ENCODE measurements around the gene DBNL. TPM values are rescaled to one million over a fixed set of nuclear protein-coding genes. Genes with fewer than 3 reads are reported as not detected.

DBNL gene
- polyA plus RNA-seq, 1 donor from 2014 or later: 384 TPM

- Mint-ChIP-seq H3K27me3 (no peaks in the 10 kb centered on the region), H3K27ac (peak overlapping the region in 1 of 3 donors; percentile 57), H3K4me1 (peaks cover 0 to 2% (median 1%) of the 10 kb centered on the region in 3 donors), H3K36me3 (no peaks in the 10 kb centered on the region), H3K4me3 (no peak overlapping the region), H3K9me3 (no peaks in the 10 kb centered on the region)
Measured at GRCh38 chr7:44086627-44087026, 42.1 kb downstream of the DBNL start.

GRCh38 chr7:44087911-44088838 is 43.7 kb downstream of the DBNL start:
- no peaks in the 10 kb centered on the region for H3K9me3 Mint-ChIP-seq
- H3K27me3 Mint-ChIP-seq: no peaks in the 10 kb centered on the region
- H3K36me3 Mint-ChIP-seq: no peaks in the 10 kb centered on the region
- H3K27ac Mint-ChIP-seq: peak overlapping the region in 1 of 3 donors; percentile 32
- peaks cover 0 to 2% (median 1%) of the 10 kb centered on the region in 3 donors for H3K4me1 Mint-ChIP-seq
- H3K4me3 Mint-ChIP-seq: peak overlapping the region in 2 of 4 donors; percentile 57

- Mint-ChIP-seq H3K36me3 (no peaks in the 10 kb centered on the region), H3K4me1 (peaks cover 6 to 28% (median 20%) of the 10 kb centered on the region in 3 donors), H3K27ac (peak overlapping the region in 1 of 3 donors; percentile 65), H3K27me3 (no peaks in the 10 kb centered on the region), H3K9me3 (no peaks in the 10 kb centered on the region), H3K4me3 (peak overlapping the region in 1 of 4 donors; percentile 70)
Measured at GRCh38 chr7:44093102-44093641, 48.7 kb downstream of the DBNL start.

- Mint-ChIP-seq H3K27me3 (no peaks in the 10 kb centered on the region), H3K36me3 (no peaks in the 10 kb centered on the region), H3K9me3 (no peaks in the 10 kb centered on the region), H3K4me1 (peaks cover 6 to 28% (median 20%) of the 10 kb centered on the region in 3 donors), H3K4me3 (peak overlapping the region in 1 of 4 donors; percentile 47), H3K27ac (peak overlapping the region in 1 of 3 donors; percentile 55)
Measured at GRCh38 chr7:44094365-44094764, 49.9 kb downstream of the DBNL start.

- H3K27ac Mint-ChIP-seq: peak overlapping the region in 1 of 3 donors; percentile 55
- peaks cover 6 to 29% (median 20%) of the 10 kb centered on the region in 3 donors for H3K4me1 Mint-ChIP-seq
- H3K9me3 Mint-ChIP-seq: no peaks in the 10 kb centered on the region
- H3K27me3 Mint-ChIP-seq: no peaks in the 10 kb centered on the region
- no peaks in the 10 kb centered on the region for H3K36me3 Mint-ChIP-seq
- peak overlapping the region in 2 of 4 donors; percentile 0 to 84 for H3K4me3 Mint-ChIP-seq
Measured at GRCh38 chr7:44094883-44095592, 50.5 kb downstream of the DBNL start.

- Mint-ChIP-seq H3K9me3 (no peaks in the 10 kb centered on the region), H3K27ac (no peak overlapping the region), H3K4me3 (no peak overlapping the region), H3K36me3 (no peaks in the 10 kb centered on the region), H3K27me3 (no peaks in the 10 kb centered on the region), H3K4me1 (peaks cover 13 to 29% (median 20%) of the 10 kb centered on the region in 3 donors)
Measured at GRCh38 chr7:44095781-44096180, 51.3 kb downstream of the DBNL start.

- Mint-ChIP-seq H3K4me1 (peaks cover 14 to 29% (median 19%) of the 10 kb centered on the region in 3 donors), H3K9me3 (no peaks in the 10 kb centered on the region), H3K36me3 (no peaks in the 10 kb centered on the region), H3K27me3 (no peaks in the 10 kb centered on the region), H3K4me3 (peak overlapping the region in 2 of 4 donors; percentile 1 to 43), H3K27ac (peak overlapping the region; percentile 23 to 95 (median 84))
Measured at GRCh38 chr7:44096326-44096881, 51.9 kb downstream of the DBNL start.

GRCh38 chr7:44097064-44097932 is 52.8 kb downstream of the DBNL start:
- Mint-ChIP-seq H3K4me3 (peak overlapping the region in 3 of 4 donors; percentile 6 to 81 (median 35)), H3K36me3 (no peaks in the 10 kb centered on the region), H3K9me3 (no peaks in the 10 kb centered on the region), H3K27me3 (peaks cover 2% of the 10 kb centered on the region), H3K27ac (peak overlapping the region; percentile 23 to 95 (median 84)), H3K4me1 (peaks cover 17 to 31% (median 19%) of the 10 kb centered on the region in 3 donors)

- peak overlapping the region in 2 of 3 donors; percentile 23 to 67 for H3K27ac Mint-ChIP-seq
- no peaks in the 10 kb centered on the region for H3K9me3 Mint-ChIP-seq
- H3K27me3 Mint-ChIP-seq: peaks cover 4% of the 10 kb centered on the region
- no peaks in the 10 kb centered on the region for H3K36me3 Mint-ChIP-seq
- no peak overlapping the region for H3K4me3 Mint-ChIP-seq
- peaks cover 19 to 31% (median 19%) of the 10 kb centered on the region in 3 donors for H3K4me1 Mint-ChIP-seq
Measured at GRCh38 chr7:44098092-44099068, 53.9 kb downstream of the DBNL start.

- no peak overlapping the region for H3K4me3 Mint-ChIP-seq
- H3K27me3 Mint-ChIP-seq: peaks cover 4% of the 10 kb centered on the region
- H3K9me3 Mint-ChIP-seq: no peaks in the 10 kb centered on the region
Measured at GRCh38 chr7:44099669-44100068, 55.2 kb downstream of the DBNL start.

GRCh38 chr7:44100458-44101302 is 56.2 kb downstream of the DBNL start:
- Mint-ChIP-seq H3K4me3 (peak overlapping the region in 1 of 4 donors; percentile 58), H3K27me3 (peaks cover 9% of the 10 kb centered on the region), H3K4me1 (peaks cover 20 to 26% (median 20%) of the 10 kb centered on the region in 3 donors), H3K27ac (peak overlapping the region in 1 of 3 donors; percentile 34), H3K36me3 (no peaks in the 10 kb centered on the region), H3K9me3 (no peaks in the 10 kb centered on the region)

More at GRCh38 chr7:44099669-44100068, 55.2 kb downstream of the DBNL start:
- Mint-ChIP-seq H3K27ac (peak overlapping the region in 1 of 3 donors; percentile 47), H3K4me1 (peaks cover 18 to 30% (median 19%) of the 10 kb centered on the region in 3 donors), H3K36me3 (no peaks in the 10 kb centered on the region)

GRCh38 chr7:44101303-44101965 is 56.9 kb downstream of the DBNL start:
- peaks cover 12% of the 10 kb centered on the region for H3K27me3 Mint-ChIP-seq
- H3K36me3 Mint-ChIP-seq: peaks cover 1% of the 10 kb centered on the region
- no peak overlapping the region for H3K27ac Mint-ChIP-seq
- no peak overlapping the region for H3K4me3 Mint-ChIP-seq
- H3K9me3 Mint-ChIP-seq: no peaks in the 10 kb centered on the region
- H3K4me1 Mint-ChIP-seq: peaks cover 20 to 27% (median 25%) of the 10 kb centered on the region in 3 donors
